ENCODE measurements around the gene PRKAR2A. TPM values are rescaled to one million over a fixed set of nuclear protein-coding genes. Genes with fewer than 3 reads are reported as not detected.
"Not testable (repeated sequence)": the region's sequence is repeated elsewhere in the genome, so short reads cannot be mapped to it uniquely, and the experiment has no call there.

The PRKAR2A gene
- total RNA-seq, 2 donors from 2014 or later = 49.6 to 69.6 TPM

DNA sequence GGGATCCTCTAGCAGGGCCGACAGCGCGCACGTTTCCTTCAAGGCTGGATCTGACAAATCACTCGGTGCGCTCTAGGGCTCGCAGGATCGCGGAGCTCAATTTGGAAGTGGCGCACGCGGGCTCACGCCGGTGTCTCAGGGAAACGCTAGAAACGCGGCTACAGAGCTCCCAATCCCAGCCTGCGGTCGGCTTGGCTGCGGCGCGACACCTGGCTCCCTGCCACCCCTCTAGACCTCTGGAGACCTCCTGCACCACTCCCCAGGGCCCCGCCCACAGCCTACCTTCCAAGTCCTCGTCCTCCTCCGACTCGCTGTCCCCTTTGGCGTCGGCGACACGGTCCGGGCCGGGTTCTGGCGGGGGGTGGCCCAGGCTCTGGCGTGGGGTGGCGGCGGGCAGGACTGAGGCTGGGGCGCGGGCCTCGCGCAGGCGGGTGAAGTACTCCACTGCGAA lies 596 bp downstream of the PRKAR2A start:
- intact Hi-C loops (cut with DNase I) = no loop called here
- peak; percentile 93 for DNase-seq (ENCODE audit: low spot score)

DNA sequence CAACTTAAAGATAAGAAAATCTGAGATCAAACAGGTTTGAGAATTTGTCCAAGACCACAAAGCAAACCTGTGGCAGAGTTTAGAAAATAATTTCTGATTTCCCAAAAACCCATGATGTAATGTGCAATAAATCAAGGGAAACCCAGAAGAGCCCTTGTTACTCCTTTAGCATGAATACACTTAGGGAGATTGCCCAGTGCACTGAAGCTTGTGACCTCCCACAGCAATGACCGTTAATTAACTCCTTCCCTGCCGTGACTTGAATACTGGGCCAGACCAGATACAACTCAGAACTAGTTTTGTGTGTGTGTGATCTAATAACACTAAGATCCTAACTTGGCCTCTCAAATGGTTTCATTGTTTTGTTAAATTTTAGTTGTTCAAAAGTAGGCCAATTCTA lies 2.5 kb downstream of the PRKAR2A start:
- peak; percentile 3 for DNase-seq (ENCODE audit: low spot score)
- intact Hi-C loops (cut with DNase I) = no loop called here

DNA sequence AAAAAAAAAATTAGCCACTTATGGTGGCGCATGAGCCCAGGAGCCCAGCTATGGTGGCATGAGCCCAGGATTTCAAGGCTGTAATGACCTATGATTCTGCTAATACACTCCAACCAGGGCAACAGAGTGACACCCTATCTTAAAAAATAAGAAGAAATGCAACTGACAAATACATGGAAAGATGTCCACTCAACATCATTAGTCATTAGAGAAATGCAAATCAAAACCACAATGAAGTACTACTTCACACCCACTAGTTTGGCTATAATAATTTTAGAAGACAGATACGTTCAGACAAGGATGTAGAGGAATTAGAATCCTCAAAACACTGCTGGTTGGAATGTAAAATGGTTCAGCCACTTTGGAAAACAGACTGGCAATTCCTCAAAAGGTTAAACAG lies 10.5 kb downstream of the PRKAR2A start:
- no peak for DNase-seq (ENCODE audit: low spot score)
- intact Hi-C loops (cut with DNase I) = no loop called here

DNA sequence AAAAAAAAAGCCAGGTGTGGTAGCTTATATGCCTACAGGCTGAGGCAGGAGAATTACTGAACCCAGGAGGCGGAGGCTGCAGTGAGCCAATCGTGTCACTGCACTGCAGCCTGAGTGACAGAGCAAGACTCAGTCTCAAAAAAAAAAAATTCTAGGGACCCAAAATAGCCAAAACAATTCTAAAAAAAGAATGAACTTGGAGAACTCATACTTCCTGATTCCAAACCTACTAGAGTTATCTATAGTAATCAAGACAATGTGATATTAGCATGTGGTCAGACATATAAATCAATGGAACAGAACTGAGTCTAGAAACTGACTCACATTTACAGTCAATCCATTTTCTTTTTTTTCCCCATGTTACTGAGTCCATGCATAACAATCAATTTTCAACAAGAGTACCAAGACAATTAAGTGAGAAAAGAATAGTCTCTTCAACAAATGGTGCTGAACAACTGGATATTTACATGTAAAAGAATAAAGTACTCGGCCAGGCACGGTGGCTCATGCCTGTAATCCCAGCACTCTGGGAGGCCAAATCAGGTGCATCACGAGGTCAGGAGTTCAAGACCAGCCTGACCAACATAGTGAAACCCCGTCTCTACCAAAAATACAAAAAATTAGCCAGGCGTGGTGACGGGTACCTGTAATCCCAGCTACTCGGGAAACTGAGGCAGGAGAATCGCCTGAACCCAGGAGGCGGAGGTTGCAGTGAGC lies 11.9 kb downstream of the PRKAR2A start:
- peak; percentile 13 for DNase-seq (ENCODE audit: low spot score)
- intact Hi-C loops (cut with DNase I) = no loop called here

DNA sequence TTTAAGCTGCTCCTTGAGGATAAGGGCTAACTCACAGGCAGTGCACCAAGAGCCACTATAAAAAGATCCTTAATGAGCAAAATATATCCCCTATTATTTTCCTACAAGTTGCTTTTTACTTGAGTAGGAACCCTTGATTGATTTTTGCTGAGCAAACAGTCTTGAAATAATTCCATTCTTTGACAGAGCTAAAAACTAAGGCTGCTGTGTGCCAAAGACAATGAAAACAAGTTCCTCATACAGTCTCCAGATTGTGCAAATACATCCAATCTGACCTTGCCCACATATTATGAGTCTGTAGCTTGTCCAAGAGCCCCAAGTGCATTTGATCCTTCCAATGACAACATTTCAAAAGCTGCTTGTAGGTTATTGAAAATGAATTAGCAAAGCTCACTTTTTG lies 15.0 kb downstream of the PRKAR2A start:
- DNase-seq (ENCODE audit: low spot score) = no peak
- intact Hi-C loops (cut with DNase I) = no loop called here

DNA sequence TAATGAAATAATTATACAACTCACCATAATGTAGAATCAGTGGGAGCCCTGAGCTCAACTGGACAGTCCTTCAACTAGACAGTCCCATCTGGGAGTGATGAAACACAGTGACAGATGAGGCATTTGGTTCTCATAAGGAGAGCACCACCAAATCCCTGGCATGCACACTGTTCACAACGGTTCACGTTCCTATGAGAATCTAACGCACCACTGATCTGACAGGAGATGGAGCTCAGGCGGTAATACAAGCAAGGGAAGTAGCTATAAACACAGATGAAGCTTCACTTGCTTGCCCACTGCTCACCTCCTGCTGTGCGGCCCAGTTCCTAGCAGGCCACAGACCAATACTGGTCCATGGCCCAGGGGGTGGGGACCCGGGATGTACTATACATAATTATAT lies 17.0 kb downstream of the PRKAR2A start:
- DNase-seq (ENCODE audit: low spot score) = no peak
- intact Hi-C loops (cut with DNase I) = no loop called here

DNA sequence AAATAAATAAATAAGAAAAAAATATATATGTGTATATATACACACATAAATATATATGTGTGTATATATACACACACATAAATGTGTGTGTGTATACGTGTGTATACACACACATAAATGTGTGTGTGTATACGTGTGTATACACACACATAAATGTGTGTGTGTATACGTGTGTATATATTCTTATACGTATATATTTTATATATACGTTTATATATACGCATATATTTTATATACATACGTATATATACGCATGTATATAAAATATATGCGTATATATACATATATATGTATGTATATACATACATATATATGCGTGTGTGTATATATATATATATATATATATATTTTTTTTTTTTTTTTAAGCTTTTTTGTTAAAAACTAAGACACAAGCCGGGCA lies 18.1 kb downstream of the PRKAR2A start:
- not testable (repeated sequence) for DNase-seq (ENCODE audit: low spot score)

DNA sequence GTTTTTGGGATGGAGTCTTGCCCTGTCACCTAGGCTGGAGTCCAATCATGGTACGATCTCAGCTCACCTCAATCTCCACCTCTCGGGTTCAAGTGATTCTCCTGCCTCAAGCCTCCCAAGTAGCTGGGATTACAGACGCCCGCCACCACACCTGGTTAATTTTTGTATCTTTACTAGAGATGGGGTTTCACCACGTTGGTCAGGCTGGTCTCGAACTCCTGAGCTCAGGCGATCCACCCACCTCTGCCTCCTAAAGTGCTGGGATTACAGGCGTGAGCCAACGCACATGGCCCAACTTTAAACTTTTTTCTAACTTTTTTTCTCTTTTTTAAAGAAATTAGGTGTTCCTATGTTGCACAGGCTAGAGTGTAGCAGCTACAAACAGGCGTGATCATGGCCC lies 19.8 kb downstream of the PRKAR2A start:
- DNase-seq (ENCODE audit: low spot score); intact Hi-C loops (cut with DNase I): not testable (repeated sequence)

More for the DNA sequence above, 18.1 kb downstream of the PRKAR2A start:
- intact Hi-C loops (cut with DNase I) = not testable (repeated sequence)

DNA sequence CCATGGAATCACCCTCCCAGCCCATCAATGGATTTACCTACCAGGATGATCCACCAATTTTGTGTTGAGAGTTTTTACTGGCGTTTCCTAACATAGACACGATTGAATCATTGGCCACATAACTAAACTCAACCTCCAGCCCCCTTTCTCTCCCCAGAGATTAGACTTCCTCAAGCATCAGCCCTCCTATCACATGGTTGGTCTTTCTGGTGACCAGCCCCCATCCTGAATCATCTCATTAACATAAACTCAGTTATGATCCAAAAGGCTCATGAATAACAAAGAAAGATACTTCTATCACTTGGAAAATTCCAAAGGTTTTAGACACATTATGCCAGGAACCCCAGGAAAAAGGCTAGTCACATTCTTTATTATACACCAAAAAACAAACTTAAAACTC lies 21.2 kb downstream of the PRKAR2A start:
- intact Hi-C loops (cut with DNase I) = no loop called here
- no peak for DNase-seq (ENCODE audit: low spot score)

DNA sequence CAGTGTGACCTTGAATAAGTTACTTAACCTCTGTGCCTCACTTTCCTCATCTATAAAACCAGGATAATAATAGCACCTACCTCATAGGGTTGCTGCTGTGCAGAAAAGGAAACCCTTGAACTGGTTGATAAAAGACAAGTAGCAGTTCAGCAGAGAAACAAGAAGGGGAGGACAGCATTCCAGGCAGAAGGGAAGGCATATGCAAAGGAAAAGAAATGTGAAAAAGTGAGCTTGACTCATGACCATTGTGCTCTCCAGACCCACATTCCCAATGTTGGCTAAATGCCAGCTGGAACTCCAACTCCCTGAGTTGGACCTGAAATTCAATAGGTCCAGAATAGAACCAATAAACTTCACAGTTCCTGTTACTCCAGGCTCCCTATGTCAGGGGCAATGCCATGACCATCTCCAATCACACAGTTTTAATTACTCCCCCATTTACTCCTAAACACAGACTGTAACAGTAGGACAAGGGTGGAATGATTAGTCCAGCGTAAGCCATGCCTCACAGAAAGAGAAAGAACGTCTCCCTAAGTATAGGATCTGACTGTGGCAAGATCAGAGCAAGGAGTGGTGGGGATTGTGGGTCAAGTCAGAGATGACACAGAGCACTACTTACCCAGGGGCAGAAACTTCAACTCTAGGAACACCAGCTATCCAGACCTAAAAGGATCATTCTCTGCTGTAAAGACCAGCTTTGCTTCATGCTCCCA lies 26.9 kb downstream of the PRKAR2A start:
- no peak for DNase-seq (ENCODE audit: low spot score)
- intact Hi-C loops (cut with DNase I) = no loop called here

DNA sequence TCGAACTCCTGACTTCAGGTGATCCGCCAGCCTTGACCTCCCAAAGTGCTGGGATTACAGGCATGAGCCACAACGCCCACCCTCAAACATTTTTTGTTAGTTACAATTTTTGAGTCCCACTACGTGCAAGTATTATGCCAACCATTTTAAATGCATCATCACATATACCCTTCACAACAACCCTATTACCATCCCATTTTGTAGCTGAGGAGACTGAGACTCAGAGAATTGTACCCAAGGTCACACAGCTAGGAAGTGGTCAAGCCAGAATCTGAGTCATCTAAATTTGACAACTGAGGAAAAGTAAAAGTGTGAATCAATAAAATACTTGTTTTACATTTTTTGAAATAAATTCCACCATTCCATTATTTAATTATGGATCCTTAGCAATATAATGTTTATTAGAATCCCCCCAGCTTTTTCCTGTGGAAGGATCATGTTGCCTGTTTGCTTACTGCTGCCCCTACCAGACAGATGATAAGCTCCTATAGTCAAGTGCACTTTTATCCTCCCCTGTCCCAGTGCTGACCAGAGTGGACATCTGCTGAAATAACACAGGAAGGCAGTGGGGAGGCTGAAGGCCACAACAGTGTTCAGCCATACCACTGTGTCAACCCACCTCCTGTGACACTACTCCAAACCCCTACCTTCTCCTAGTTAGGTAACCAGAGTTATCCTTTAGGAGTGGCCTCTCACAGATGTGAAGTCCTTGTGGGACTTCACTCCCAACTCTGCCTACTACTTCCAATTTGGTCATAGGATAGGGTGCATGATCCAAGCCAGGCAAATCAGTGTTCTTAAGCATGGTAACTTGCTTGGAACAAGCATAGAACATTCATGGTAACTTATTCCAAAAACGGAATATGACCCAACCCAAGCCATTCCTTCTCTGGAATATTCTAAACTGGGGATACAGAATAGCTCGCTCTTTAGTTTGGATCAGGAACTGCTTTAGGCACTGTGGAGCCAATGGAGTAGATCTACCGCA lies 28.1 kb downstream of the PRKAR2A start:
- no peak for DNase-seq (ENCODE audit: low spot score)
- intact Hi-C loops (cut with DNase I) = no loop called here

DNA sequence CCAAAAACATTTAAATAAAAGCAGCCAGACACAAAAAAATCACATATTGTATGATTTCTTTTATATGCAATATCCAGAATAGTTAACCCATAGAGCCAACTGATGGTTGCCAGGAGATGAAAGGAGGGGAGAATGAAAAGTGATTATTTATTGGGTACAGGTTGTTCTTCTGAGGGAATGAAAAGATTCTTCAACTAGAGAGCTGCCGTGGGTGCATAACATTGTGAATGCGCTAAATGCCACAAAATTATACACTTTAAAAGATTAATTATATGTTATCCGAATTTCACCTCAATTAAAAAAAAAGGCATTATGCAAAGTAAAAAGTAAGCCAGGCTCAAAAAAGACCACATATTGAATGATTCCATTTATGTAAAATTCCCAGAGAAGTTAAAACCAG lies 36.1 kb downstream of the PRKAR2A start:
- no peak for DNase-seq (ENCODE audit: low spot score)

DNA sequence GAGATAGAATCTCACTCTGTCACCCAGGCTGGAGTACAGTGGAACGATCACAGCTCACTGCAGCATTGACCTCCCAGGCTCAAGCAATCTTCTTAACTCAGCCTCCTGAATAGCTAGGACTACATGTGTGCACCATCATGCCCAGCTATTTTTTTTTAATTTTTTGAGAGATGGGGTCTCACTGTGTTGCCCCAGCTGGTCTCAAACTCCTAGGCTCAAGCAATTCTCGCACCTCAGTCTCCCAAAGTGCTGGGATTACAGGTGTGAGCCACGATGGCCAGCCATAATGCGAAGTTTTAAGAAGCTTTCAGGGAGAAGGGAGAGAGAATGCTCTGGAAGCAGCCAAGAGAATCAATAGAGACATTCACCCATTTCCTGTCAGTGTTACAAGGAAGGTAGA lies 42.7 kb downstream of the PRKAR2A start:
- intact Hi-C loops (cut with DNase I) = no loop called here
- no peak for DNase-seq (ENCODE audit: low spot score)

More for the DNA sequence above, 36.1 kb downstream of the PRKAR2A start:
- intact Hi-C loops (cut with DNase I) = no loop called here

DNA sequence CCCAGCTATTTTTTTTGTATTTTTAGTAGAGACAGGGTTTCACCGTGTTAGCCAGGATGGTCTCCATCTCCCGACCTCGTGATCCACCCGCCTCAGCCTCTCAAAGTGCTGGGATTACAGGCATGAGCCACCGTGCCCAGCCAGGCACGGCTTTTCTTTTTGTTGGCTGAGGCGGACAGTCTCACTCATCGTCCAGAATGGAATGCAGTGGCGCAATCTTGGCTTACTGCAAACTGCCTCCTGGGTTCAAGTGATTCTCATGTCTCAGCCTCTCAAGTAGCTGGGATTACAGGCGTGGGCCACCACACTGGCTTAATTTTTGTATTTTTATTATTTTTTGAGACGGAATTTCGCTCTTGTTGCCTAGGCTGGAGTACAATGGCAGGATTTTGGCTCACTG lies 46.8 kb downstream of the PRKAR2A start:
- intact Hi-C loops (cut with DNase I); DNase-seq (ENCODE audit: low spot score): not testable (repeated sequence)

DNA sequence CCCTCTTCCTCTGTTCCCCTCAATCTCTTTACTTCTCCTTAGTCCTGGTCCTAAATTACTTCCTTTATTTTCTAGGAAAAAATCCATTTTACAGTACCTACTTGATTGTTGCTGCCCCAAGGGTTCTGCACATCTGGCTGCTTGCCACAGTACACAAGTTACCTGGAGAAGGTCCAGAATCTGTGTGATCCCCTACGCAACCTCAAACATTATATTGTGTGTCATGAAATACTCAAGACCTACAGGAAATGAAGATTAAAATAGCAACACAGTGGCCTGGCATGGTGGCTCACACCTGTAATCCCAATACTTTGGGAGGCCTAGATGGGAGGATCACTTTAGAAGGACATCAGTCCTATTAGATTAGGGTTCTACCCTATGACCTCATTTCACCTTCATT lies 48.7 kb downstream of the PRKAR2A start:
- DNase-seq (ENCODE audit: low spot score) = no peak
- intact Hi-C loops (cut with DNase I) = no loop called here

DNA sequence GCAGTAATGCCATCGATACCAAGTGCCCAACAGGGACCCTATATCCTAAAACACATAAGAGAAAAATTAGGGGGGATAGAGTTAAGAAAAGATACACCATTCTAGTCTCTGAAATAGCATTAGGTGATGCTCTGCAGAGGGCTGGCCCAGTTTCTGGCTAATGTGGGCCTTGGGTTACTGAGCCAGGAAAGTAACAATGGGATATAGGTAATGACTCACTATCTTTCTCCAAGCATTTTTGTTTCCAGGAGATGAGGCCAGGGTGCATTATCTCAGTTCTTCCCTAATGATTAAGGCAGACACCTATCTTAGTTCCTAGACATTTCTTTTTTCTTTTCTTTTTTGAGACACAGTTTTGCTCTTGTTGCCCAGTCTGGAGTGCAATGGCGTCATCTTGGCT lies 50.0 kb downstream of the PRKAR2A start:
- intact Hi-C loops (cut with DNase I) = no loop called here
- DNase-seq (ENCODE audit: low spot score) = no peak

DNA sequence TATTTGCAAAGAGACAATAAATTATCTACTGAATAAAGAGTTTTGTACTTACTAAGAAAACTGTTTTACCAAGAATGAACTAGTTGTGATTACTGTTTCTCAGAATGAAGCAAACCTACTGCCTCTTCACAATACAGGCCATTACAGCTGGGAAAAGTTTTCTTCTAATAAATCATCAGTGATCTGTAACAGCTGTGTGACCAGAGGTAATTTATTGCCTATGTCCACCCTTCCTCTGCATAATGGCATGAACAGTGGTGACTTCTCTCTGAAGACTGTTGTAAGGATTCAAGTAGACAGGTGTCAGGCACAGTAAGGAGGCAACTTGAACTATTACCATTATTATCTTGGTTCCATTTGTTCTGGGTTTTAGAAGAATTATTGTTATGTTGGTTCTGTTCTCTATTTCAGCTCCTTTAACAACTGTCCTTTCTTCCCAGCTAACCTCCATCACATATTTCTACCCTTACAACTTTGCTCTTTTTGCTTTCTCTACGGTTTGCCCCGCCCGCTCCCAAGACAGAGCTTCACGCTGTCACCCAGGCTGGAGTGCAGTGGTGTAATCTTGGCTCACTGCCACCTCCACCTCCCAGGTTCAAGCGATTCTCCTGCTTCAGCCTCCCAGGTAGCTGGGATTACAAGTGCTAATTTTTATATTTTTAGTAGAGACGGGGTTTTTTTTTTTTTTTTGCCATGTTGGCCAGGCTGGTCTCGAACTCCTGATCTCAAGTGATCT lies 51.5 kb downstream of the PRKAR2A start:
- DNase-seq (ENCODE audit: low spot score) = no peak
- intact Hi-C loops (cut with DNase I) = no loop called here

DNA sequence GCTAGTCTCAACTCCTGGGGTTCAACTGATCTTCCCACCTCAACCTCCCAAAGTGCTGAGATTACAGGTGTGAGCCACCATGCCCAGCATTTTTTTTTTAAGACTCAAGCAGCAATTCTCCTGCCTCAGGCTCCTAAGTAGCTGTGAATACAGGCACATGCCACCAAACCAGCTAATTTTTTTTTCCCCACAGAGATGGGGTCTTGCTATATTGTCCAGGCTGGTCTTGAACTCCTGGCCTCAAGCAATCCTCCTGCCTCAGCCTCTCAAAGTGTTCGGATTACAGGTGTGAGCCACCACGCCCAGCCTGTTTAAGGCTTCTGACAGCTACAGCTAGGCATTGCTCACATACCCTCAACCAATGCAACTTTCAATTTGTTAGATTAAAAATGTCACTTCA lies 54.2 kb downstream of the PRKAR2A start:
- DNase-seq (ENCODE audit: low spot score); intact Hi-C loops (cut with DNase I): not testable (repeated sequence)

DNA sequence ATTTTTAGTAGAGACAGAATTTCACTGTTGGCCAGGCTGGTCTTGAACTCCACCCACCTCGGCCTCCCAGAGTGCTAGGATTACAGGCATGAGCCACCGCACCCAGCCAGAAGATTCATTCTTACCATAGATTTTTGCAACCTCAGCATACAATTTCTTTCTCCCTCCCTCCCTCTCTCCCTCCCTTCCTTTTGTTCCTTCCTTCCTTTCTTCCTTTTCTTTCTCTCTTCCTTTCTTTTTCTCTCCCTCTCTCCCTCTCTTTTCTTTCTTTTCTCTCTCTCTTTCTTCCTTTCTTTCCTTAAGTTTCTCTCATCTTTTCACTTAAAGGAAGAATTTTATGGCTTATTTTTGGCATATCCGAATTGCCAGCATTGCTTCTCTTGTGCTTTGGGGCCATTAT lies 58.0 kb downstream of the PRKAR2A start:
- no peak for DNase-seq (ENCODE audit: low spot score)
- intact Hi-C loops (cut with DNase I) = no loop called here
